ENCODE measurements around the gene MSL3B.

The MSL3B gene

GRCh38 chr2:233835230-233836186 lies 32.7 kb downstream of the MSL3B start:
- DNase-seq (ENCODE audit: low read depth in 4 of 4, low spot score in 2 of 4), result no peak

- DNase-seq (ENCODE audit: low read depth in 4 of 4, low spot score in 2 of 4), result no peak
Observed at GRCh38 chr2:233833345-233833744, 34.8 kb downstream of the MSL3B start.

GRCh38 chr2:233832869-233833311 lies 35.3 kb downstream of the MSL3B start:
- peak in 1 of 4 donors; percentile 12 for DNase-seq (ENCODE audit: low read depth in 4 of 4, low spot score in 2 of 4)

GRCh38 chr2:233832414-233832813 lies 35.8 kb downstream of the MSL3B start:
- no peak for DNase-seq (ENCODE audit: low read depth in 4 of 4, low spot score in 2 of 4)

GRCh38 chr2:233831861-233832260 lies 36.3 kb downstream of the MSL3B start:
- no peak for DNase-seq (ENCODE audit: low read depth in 4 of 4, low spot score in 2 of 4)

DNA sequence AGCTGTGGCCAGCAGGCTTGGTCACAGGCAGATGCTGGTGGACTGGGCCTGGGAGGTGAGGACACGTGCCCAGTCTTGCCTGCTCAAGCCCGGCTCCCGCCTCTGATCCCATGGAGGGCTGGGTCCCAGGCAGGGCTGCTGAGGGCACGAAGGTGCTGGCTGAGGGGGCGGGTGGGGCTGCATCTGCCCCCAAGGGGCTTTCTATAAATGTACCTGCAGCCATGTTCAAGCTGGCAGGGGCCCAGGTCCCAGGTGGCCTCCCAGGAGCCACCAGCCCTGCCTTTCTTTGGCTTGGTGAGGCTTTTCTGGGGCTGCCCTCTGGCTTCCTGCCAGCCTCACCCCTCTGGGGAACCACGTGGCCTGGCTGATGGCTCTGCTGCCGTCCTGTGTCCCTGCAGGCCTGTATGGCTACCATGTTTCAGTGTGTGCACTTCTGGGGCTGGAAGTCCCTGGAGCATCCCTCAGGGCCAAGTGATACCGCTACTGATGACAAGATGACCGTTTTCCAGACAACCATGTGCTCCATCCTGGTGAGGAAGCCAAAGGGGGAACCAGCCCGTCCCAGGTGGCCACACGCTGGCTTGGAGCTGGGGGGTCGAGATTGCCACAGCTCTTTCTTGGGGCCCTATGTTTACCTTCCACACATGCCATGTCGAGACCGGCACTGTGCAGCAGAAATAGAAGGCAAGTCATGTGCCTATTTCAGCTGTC lies 37.0 kb downstream of the MSL3B start:
- DNase-seq (ENCODE audit: low read depth in 4 of 4, low spot score in 2 of 4), result no peak

DNA sequence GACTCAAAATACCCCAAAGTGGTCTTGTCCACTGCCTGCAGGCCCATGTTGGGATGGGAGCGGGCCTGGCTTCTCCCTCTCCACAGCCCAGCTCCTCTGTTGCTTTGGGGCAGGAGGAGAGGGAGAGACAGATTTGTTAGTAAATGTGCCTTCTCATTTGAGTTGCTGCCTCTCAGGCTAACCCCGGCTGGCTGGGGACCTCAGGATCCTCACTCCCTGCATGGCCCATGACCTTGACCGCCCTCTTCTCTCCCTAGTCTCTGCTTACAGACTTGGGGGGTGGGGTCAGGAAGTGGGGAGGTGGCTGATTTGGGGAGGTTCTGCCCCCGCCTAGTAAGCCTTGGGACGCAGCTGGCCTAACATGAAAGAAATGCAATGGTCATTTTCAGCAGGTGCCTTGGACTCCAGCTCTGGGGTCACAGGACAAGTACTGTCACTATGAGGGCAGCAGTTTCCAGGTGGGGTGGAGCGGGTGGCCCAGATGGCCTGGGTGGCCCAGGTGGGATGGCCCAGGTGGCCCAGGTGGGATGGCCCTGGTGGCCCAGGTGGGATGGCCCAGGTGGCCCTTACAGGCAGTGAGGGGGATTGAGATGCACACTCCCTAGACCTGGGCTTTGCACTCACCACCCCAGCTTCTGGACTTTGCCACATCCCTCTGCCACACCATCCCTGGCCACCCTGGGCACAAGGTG lies 37.9 kb downstream of the MSL3B start:
- no peak for DNase-seq (ENCODE audit: low read depth in 4 of 4, low spot score in 2 of 4)

GRCh38 chr2:233829193-233830110 lies 38.7 kb downstream of the MSL3B start:
- no peak for DNase-seq (ENCODE audit: low read depth in 4 of 4, low spot score in 2 of 4)

GRCh38 chr2:233828546-233829192 lies 39.5 kb downstream of the MSL3B start:
- no peak for DNase-seq (ENCODE audit: low read depth in 4 of 4, low spot score in 2 of 4)

DNA sequence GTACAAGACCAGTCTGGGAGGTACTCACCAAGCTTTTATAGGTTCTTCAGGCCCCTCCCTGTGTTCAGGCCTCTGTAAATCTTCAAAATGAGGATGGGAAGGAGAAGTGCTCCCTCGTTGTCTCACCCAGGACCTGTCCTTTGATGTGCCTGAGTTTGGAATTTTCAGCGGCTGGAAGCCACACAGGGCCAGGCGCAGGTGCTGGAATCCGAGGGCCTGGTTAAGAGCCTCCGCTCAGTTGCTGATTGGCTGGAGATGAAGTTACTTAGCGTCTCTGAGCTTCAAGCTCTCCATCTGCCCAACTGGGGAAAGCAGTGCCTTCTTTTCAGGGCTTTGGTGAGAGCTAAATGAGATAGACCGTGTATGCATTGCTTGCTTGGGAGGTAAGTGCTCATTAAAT lies 43.8 kb downstream of the MSL3B start:
- no peak for DNase-seq (ENCODE audit: low read depth in 4 of 4, low spot score in 2 of 4)

GRCh38 chr2:233823731-233824121 lies 44.5 kb downstream of the MSL3B start:
- DNase-seq (ENCODE audit: low read depth in 4 of 4, low spot score in 2 of 4), result no peak

- DNase-seq (ENCODE audit: low read depth in 4 of 4, low spot score in 2 of 4), result no peak
Observed at GRCh38 chr2:233822781-233823730, 45.1 kb downstream of the MSL3B start.

GRCh38 chr2:233822101-233822771 lies 46.0 kb downstream of the MSL3B start:
- no peak for DNase-seq (ENCODE audit: low read depth in 4 of 4, low spot score in 2 of 4)

- no peak for DNase-seq (ENCODE audit: low read depth in 4 of 4, low spot score in 2 of 4)
Observed at GRCh38 chr2:233821709-233822100, 46.5 kb downstream of the MSL3B start.

- no peak for DNase-seq (ENCODE audit: low read depth in 4 of 4, low spot score in 2 of 4)
Observed at GRCh38 chr2:233821196-233821595, 47.0 kb downstream of the MSL3B start.

- DNase-seq (ENCODE audit: low read depth in 4 of 4, low spot score in 2 of 4), result no peak
Observed at GRCh38 chr2:233820774-233821105, 47.4 kb downstream of the MSL3B start.

GRCh38 chr2:233819884-233820773 lies 48.1 kb downstream of the MSL3B start:
- DNase-seq (ENCODE audit: low read depth in 4 of 4, low spot score in 2 of 4), result no peak

Measured in left renal cortex interstitium (tissue), 4 donors.